GM15510 (cell line): ENCODE results near the gene BAIAP2L2.

ENCODE experiments used
- POLR2A ChIP-seq: IDR thresholded peaks from 3 replicates; pipeline ENCODE4 v1.6.1; 2011; ENCODE audit warnings: borderline replicate concordance; ENCODE audit not compliant: insufficient read length; ENCODE audit errors: extremely low read depth

BAIAP2L2 gene

DNA sequence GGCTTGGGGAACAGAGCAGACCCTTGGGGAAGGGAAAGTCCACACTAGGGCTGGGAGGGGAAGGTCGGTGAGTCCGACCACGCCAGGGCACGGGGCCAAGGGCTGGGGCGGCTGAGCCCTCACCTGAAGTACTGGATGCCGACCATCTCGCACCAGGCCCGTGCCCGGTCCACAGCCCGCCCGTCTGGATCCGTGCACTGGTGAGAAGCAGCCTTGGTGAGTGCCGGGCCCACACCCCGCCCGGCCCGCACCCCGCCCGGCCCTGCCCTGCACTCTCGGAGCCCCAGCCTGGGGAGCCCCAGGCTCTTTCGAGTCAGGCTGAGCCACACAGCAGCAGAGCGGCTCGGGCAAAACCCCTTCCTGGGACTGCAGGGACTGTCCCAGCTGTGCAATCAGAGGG is 1.9 kb upstream of the BAIAP2L2 start:
- no peak for TF ChIP-seq POLR2A

DNA sequence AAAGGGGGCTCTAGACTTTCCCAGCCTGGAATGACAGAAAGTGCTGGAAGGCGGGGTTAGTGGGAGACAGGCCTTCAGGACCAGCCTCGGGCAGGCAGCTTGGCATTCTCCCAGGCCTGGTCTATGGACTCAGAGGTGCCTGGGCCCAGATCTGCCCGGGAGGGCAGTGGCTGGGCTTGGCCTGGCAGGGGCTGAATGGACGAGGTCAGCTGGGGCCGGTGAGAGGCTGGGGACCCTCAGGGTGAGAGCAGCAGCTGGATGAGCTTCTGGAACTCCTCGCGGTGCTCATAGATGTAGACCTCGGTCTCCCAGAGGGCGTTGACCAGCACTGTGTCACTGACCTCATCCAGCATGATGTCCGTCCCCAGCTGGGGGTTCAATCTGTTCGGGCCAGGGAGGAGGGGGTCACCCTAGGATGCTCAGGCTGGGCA is 1.5 kb upstream of the BAIAP2L2 start:
- no peak for TF ChIP-seq POLR2A

GRCh38 chr22:38110863-38111852 is 674 bp upstream of the BAIAP2L2 start:
- no peak for TF ChIP-seq POLR2A

GRCh38 chr22:38109371-38110001 is 998 bp downstream of the BAIAP2L2 start:
- no peak for TF ChIP-seq POLR2A

DNA sequence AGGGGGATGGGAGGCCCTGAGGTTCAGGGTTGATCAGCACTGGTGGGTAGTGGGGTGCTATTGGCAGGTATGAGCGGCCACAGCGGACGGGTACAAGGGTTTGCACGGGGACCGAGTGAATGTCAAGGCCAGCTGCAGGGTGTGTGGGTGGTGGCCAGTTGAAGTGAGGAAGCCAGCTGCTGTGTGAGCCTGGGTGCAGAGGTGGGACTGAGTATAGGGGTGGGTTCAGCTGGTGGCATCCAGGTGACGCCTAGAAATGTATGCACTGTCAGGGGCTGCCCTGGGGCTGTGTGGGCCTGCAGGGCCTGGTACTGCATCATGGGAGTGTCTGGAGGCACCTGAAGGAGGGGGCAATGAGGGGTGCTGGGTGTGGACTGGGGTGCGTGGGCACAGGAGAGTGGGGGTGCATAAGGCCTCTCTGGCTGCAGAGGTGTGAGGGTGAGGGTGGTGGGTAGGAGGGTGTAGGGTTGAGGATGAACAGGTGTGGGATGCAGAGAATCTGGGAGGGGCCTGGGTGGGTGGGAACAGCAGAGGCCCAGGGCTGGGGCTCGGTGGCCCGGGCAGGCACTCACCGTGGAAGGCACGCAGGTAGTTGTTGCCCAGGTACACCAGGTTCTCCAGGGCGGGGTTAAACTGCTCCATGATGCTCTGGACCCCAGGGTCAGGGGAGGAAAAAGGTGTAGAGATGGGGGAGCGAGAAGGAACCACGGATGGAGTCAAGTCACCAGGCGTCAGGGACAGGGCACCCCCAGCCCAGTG is 1.7 kb downstream of the BAIAP2L2 start:
- TF ChIP-seq POLR2A, result no peak

DNA sequence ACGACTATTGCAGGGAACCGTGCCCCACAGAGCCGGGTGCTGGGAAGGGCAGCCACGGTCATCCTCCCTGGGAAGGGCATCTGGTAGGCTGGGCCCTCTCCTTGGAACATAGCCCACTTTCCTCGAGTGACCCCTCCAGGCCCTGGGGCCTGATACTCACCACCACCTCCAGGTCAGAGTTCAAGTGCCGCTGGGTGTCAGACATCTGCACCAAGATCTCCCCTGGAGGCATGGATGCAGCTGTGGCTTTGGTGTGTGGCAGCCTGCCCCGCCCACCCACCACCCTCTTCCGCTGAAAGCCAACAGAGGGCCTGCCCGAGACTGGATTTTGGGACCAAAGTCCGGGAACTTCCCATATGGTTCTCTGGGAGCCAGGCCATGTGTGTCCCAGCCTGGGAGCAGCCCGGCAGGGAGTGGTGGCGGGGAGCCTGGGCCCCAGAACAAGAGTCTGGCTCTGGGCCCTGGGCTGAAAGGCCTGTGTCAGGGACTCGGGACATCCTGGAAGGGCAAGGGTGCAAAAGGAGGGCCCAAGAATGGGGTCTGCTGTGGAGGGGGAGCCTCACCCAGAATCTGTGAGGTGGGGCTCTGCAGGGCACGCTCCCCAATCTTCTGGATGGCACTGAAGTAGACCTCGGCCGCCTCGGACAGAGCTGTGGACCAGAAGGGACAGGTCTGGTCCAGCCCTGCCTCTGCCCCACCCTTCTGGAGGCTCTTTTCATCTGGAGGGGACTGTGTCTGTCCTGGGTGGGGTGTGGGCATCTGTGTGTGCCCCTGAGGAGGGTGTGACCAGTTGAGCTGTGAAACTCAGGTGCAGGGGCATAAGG is 2.6 kb downstream of the BAIAP2L2 start:
- TF ChIP-seq POLR2A, result no peak

- TF ChIP-seq POLR2A, result no peak
Measured at GRCh38 chr22:38106814-38107578, 3.5 kb downstream of the BAIAP2L2 start.

DNA sequence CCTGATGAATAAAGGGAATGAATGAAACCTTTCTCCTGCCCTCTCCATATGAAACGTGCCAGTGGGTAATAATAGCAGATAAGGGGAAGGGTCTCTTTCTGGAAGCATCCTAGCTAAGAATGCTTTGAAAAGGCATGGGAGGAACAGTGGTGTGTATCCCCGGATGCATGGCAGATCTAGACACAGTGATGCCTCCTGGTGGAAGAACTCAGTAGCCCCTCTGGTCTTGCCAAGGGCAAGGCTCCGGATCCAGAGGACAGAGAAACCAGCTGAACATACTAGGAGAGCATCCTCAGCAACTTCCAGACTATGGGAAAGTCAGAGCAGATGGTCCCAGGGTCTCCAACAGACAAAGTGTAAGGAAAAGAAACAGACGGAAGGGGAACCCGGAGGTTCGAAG is 6.4 kb downstream of the BAIAP2L2 start:
- no peak for TF ChIP-seq POLR2A

DNA sequence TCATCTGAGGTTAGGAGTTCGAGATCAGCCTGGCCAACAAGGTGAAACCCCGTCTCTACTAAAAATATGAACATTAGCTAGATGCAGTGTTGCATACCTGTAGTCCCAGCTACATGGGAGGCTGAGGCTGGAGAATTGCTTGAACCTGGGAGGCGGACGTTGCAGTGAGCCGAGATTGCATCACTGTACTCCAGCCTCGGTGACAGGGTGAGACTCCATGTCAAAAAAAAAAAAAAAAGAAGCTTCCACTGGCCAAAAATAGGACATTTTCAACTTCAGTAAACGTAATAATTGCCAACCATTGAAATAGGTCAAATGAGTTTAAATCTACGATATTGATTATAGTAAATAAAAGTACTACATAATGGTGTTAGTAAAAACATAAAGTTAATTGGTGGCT is 6.8 kb downstream of the BAIAP2L2 start:
- TF ChIP-seq POLR2A, result no peak

GRCh38 chr22:38098410-38099249 is 11.9 kb downstream of the BAIAP2L2 start:
- TF ChIP-seq POLR2A, result no peak

DNA sequence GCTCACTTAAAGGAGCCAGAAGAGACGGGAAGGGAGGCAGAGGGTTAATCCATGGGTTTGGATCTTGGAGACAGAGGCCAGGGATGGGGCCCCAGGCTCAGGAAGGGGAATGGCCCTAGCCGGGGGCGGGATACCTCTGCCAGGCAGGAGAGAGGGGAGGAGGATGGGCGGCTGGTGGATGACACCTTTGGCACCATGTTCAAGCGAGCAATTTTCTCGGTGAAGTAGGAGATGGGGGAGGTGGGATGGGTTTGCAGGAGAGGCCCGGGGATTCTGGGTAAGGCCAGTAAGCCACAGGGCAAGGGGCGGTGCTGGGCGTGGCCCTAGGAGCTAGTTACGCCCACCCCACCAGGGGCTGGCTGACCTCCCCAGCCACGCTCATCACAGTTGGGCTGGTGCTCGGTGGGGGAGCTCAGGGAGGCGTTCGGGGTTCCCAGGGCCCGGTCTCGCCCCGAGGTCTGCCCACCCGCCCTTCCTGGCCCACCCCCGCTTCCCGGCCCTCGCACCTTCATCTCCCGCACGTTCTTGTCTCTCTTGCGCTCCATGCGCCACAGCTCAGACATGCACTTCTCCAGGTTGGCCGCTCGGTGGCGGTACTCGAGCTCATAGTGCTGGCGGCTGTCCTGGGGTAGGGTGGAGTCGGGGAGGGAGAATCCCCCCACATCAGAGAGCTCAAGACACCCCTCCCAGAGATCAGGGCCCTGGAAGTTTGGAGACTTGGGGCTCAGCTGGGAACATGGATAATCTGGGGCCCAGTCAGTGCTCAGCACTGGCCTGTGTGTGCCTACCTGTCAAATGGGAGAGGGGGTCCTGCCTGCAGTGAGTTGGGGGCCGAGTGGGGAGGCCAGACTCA is 12.7 kb downstream of the BAIAP2L2 start:
- TF ChIP-seq POLR2A, result no peak

DNA sequence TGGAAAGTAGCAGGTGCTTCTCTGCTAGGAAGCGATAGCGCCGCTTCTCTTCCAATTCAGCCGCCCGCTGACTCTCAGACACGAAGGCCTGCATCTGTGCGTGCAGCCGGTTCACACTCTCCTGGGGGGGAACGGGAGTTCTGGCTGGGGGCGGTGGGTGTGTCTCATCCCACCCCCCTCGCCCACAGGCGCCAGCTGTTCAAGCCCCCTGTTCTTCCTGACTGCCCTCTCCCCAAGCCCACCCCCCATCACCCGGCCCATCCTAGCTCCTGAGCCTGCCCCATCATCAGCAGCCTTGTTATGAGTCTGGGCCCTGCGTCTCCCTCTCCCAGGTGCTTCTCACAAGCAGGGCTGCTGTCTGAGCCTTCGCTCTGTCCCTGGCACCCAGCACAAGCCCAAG is 13.4 kb downstream of the BAIAP2L2 start:
- TF ChIP-seq POLR2A, result no peak
